ENCODE data around the gene ASB15. TPM values are rescaled to one million over a fixed set of nuclear protein-coding genes. Genes with fewer than 3 reads are reported as not detected.

Gene ASB15
- total RNA-seq, 1 experiment from 2014 or later, result not detected

GRCh38 chr7:123594813-123595241 lies 6.8 kb upstream of the ASB15 start:
- DNase-seq (no peak), ATAC-seq (no peak)
- intact Hi-C loops (cut with micrococcal nuclease), result no loop called here
- Histone ChIP-seq H3K9ac (ENCODE audit: low read length) (no peak overlapping the region), H3K27ac (ENCODE audit: low read length) (no peak overlapping the region), H2AFZ (ENCODE audit: low read length) (no peak overlapping the region), H3K4me2 (ENCODE audit: low read length) (no peak overlapping the region), H3K9me2 (replicated peaks; ENCODE audit: low read length) (no peaks in the 10 kb centered on the region), H3K27me3 (ENCODE audit: low read length) (no peaks in the 10 kb centered on the region), H4K20me1 (ENCODE audit: low read length) (no peaks in the 10 kb centered on the region), H3K9me3 (ENCODE audit: low read length) (no peaks in the 10 kb centered on the region), H3K79me2 (ENCODE audit: low read length) (no peaks in the 10 kb centered on the region), H3K4me1 (ENCODE audit: insufficient read depth, low read length) (no peaks in the 10 kb centered on the region), H3F3A (ENCODE audit: low read length, unreplicated experiment) (no peaks in the 10 kb centered on the region), H3K36me3 (ENCODE audit: low read depth, low read length) (no peaks in the 10 kb centered on the region), H3K4me3 (ENCODE audit: low read length) (no peak overlapping the region)
- TF ChIP-seq CTCF (conservative IDR thresholded peaks at IDR 0.05; ENCODE audit: low read depth, low read length) (no peak), EZH2 (IDR thresholded peaks at IDR 0.05; ENCODE audit: low read length, unreplicated experiment) (no peak), EZH2phosphoT487 (IDR thresholded peaks at IDR 0.05; ENCODE audit: borderline replicate concordance, low read length) (no peak)
- CTCF ChIA-PET, result no interaction called here
- POLR2A ChIA-PET (ENCODE audit: unreplicated experiment), result no interaction called here
- BruUV-seq (replicated peaks), result no TSS peak

- CTCF ChIA-PET, result no interaction called here
These were observed 3.0 kb upstream of the ASB15 start for GRCh38 chr7:123598657-123599056.

More at GRCh38 chr7:123598657-123599056, 3.0 kb upstream of the ASB15 start:
- Histone ChIP-seq H3K4me1 (ENCODE audit: insufficient read depth, low read length) (no peaks in the 10 kb centered on the region), H3K9ac (ENCODE audit: low read length) (no peak overlapping the region), H3K27ac (ENCODE audit: low read length) (no peak overlapping the region), H3K4me3 (ENCODE audit: low read length) (no peak overlapping the region), H3K9me2 (replicated peaks; ENCODE audit: low read length) (no peaks in the 10 kb centered on the region), H3K36me3 (ENCODE audit: low read depth, low read length) (no peaks in the 10 kb centered on the region), H3K4me2 (ENCODE audit: low read length) (no peak overlapping the region), H2AFZ (ENCODE audit: low read length) (no peak overlapping the region), H4K20me1 (ENCODE audit: low read length) (no peaks in the 10 kb centered on the region), H3K27me3 (ENCODE audit: low read length) (no peaks in the 10 kb centered on the region), H3F3A (ENCODE audit: low read length, unreplicated experiment) (no peaks in the 10 kb centered on the region), H3K79me2 (ENCODE audit: low read length) (no peaks in the 10 kb centered on the region), H3K9me3 (ENCODE audit: low read length) (no peaks in the 10 kb centered on the region)
- TF ChIP-seq CTCF (conservative IDR thresholded peaks at IDR 0.05; ENCODE audit: low read depth, low read length) (no peak), EZH2 (IDR thresholded peaks at IDR 0.05; ENCODE audit: low read length, unreplicated experiment) (no peak), EZH2phosphoT487 (IDR thresholded peaks at IDR 0.05; ENCODE audit: borderline replicate concordance, low read length) (no peak)
- no peak for ATAC-seq
- BruUV-seq (replicated peaks), result no TSS peak
- POLR2A ChIA-PET (ENCODE audit: unreplicated experiment), result no interaction called here
- intact Hi-C loops (cut with micrococcal nuclease), result no loop called here
- DNase-seq, result no peak

All from PC-3 (cell line).